IPS-18a (cell line): ENCODE data around the gene IMMT.
"Not testable (repeated sequence)": the region's sequence is repeated elsewhere in the genome, so short reads cannot be mapped to it uniquely, and the experiment has no call there.

Source experiments
- H3K27ac ChIP-seq: one replicate; pipeline ENCODE4 v1.5.1; 2013; ENCODE audit warnings: low read length
- H3K27me3 ChIP-seq: one replicate; pipeline ENCODE4 v1.6.1; 2013; ENCODE audit warnings: mild to moderate bottlenecking, low read length; ENCODE audit not compliant: control insufficient read depth, insufficient read depth
- H3K36me3 ChIP-seq: one replicate; pipeline ENCODE4 v1.6.1; 2013; ENCODE audit warnings: low read depth, low read length; ENCODE audit not compliant: control insufficient read depth
- H3K4me1 ChIP-seq: one replicate; pipeline ENCODE4 v1.6.1; 2013; ENCODE audit warnings: low read depth, low read length; ENCODE audit not compliant: control insufficient read depth
- H3K4me3 ChIP-seq: one replicate; pipeline ENCODE4 v1.5.1; 2013; ENCODE audit warnings: low read length
- H3K9ac ChIP-seq: one replicate; pipeline ENCODE4 v1.6.1; 2013; ENCODE audit warnings: mild to moderate bottlenecking, low read length, moderate library complexity
- H3K9me3 ChIP-seq: one replicate; pipeline ENCODE4 v1.6.1; 2013; ENCODE audit warnings: low read depth, low read length; ENCODE audit not compliant: control insufficient read depth

IMMT gene

GRCh38 chr2:86234563-86235131 lies 39.4 kb upstream of the IMMT start:
- Histone ChIP-seq H3K27ac (no peak overlapping the region), H3K4me3 (no peak overlapping the region), H3K4me1 (peaks cover 11% of the 10 kb centered on the region), H3K27me3 (no peaks in the 10 kb centered on the region), H3K9ac (no peak overlapping the region), H3K36me3 (no peaks in the 10 kb centered on the region), H3K9me3 (no peaks in the 10 kb centered on the region)

GRCh38 chr2:86233436-86233835 lies 38.2 kb upstream of the IMMT start:
- Histone ChIP-seq H3K9ac (no peak overlapping the region), H3K27me3 (no peaks in the 10 kb centered on the region), H3K27ac (no peak overlapping the region), H3K9me3 (no peaks in the 10 kb centered on the region), H3K4me3 (no peak overlapping the region), H3K4me1 (peaks cover 6% of the 10 kb centered on the region), H3K36me3 (no peaks in the 10 kb centered on the region)

- Histone ChIP-seq H3K9me3 (no peaks in the 10 kb centered on the region), H3K27ac (no peak overlapping the region), H3K9ac (no peak overlapping the region), H3K36me3 (no peaks in the 10 kb centered on the region), H3K27me3 (no peaks in the 10 kb centered on the region), H3K4me1 (peaks cover 6% of the 10 kb centered on the region), H3K4me3 (no peak overlapping the region)
Observed at GRCh38 chr2:86232910-86233309, 37.6 kb upstream of the IMMT start.

GRCh38 chr2:86232373-86232784 lies 37.1 kb upstream of the IMMT start:
- no peaks in the 10 kb centered on the region for H3K27me3 ChIP-seq
- H3K9me3 ChIP-seq: no peaks in the 10 kb centered on the region
- no peaks in the 10 kb centered on the region for H3K36me3 ChIP-seq
- H3K27ac ChIP-seq: no peak overlapping the region
- H3K4me1 ChIP-seq: peaks cover 6% of the 10 kb centered on the region
- no peak overlapping the region for H3K9ac ChIP-seq
- H3K4me3 ChIP-seq: no peak overlapping the region

GRCh38 chr2:86231680-86232372 lies 36.6 kb upstream of the IMMT start:
- Histone ChIP-seq H3K4me3 (no peak overlapping the region), H3K9me3 (no peaks in the 10 kb centered on the region), H3K27me3 (no peaks in the 10 kb centered on the region), H3K9ac (no peak overlapping the region), H3K4me1 (peaks cover 6% of the 10 kb centered on the region), H3K27ac (no peak overlapping the region), H3K36me3 (no peaks in the 10 kb centered on the region)

- Histone ChIP-seq H3K9ac (no peak overlapping the region), H3K36me3 (no peaks in the 10 kb centered on the region), H3K4me1 (peaks cover 6% of the 10 kb centered on the region), H3K4me3 (no peak overlapping the region), H3K9me3 (no peaks in the 10 kb centered on the region), H3K27ac (no peak overlapping the region), H3K27me3 (no peaks in the 10 kb centered on the region)
Observed at GRCh38 chr2:86230961-86231360, 35.7 kb upstream of the IMMT start.

- Histone ChIP-seq H3K36me3 (no peaks in the 10 kb centered on the region), H3K4me3 (no peak overlapping the region), H3K4me1 (peaks cover 6% of the 10 kb centered on the region), H3K9ac (no peak overlapping the region), H3K9me3 (no peaks in the 10 kb centered on the region), H3K27ac (no peak overlapping the region), H3K27me3 (no peaks in the 10 kb centered on the region)
Observed at GRCh38 chr2:86229221-86229620, 34.0 kb upstream of the IMMT start.

GRCh38 chr2:86228574-86228973 lies 33.3 kb upstream of the IMMT start:
- not testable (repeated sequence) for H3K27me3 ChIP-seq, H3K9me3 ChIP-seq, H3K4me3 ChIP-seq, H3K4me1 ChIP-seq, H3K9ac ChIP-seq, H3K36me3 ChIP-seq, H3K27ac ChIP-seq

GRCh38 chr2:86227685-86228084 lies 32.4 kb upstream of the IMMT start:
- no peaks in the 10 kb centered on the region for H3K27me3 ChIP-seq
- peaks cover 6% of the 10 kb centered on the region for H3K4me1 ChIP-seq
- no peaks in the 10 kb centered on the region for H3K36me3 ChIP-seq
- H3K9ac ChIP-seq: no peak overlapping the region
- H3K4me3 ChIP-seq: no peak overlapping the region
- H3K27ac ChIP-seq: no peak overlapping the region
- H3K9me3 ChIP-seq: no peaks in the 10 kb centered on the region

- H3K27ac ChIP-seq: no peak overlapping the region
- H3K9ac ChIP-seq: no peak overlapping the region
- peaks cover 8% of the 10 kb centered on the region for H3K4me1 ChIP-seq
- H3K27me3 ChIP-seq: no peaks in the 10 kb centered on the region
- no peaks in the 10 kb centered on the region for H3K9me3 ChIP-seq
- no peaks in the 10 kb centered on the region for H3K36me3 ChIP-seq
- no peak overlapping the region for H3K4me3 ChIP-seq
Observed at GRCh38 chr2:86226636-86227520, 31.6 kb upstream of the IMMT start.

GRCh38 chr2:86226070-86226469 lies 30.8 kb upstream of the IMMT start:
- no peak overlapping the region for H3K27ac ChIP-seq
- H3K9me3 ChIP-seq: no peaks in the 10 kb centered on the region
- no peak overlapping the region for H3K4me3 ChIP-seq
- H3K9ac ChIP-seq: no peak overlapping the region
- H3K27me3 ChIP-seq: no peaks in the 10 kb centered on the region
- H3K4me1 ChIP-seq: peaks cover 8% of the 10 kb centered on the region
- no peaks in the 10 kb centered on the region for H3K36me3 ChIP-seq
